ENCODE data around the gene TKFC. TPM values are rescaled to one million over a fixed set of nuclear protein-coding genes. Genes with fewer than 3 reads are reported as not detected.
A peak's percentile ranks its signal among the peaks of the same experiment; 100 is the strongest.

The TKFC gene
- total RNA-seq, 6 experiments from 2014 or later, result 36.6 to 216 (median 124) TPM

- no peaks in the 10 kb centered on the region for H3K27me3 ChIP-seq
- WGBS (ENCODE audit: insufficient coverage, low coverage, low lambda C conversion rate, missing lambda C conversion rate), result 80% methylated on average over 1 of the region's 2 CpGs
- H3K4me3 ChIP-seq, result no peak overlapping the region
- peaks cover 0 to 19% (median 0%) of the 10 kb centered on the region in 4 donors for H3K4me1 ChIP-seq
- no peak for DNase-seq
- no peak for TF ChIP-seq CTCF (IDR thresholded peaks at IDR 0.05)
- intact Hi-C loops (cut with DNase I), result no loop called here
- ATAC-seq, result no peak
- H3K9me3 ChIP-seq, result no peaks in the 10 kb centered on the region
- H3K36me3 ChIP-seq, result no peaks in the 10 kb centered on the region
- H3K27ac ChIP-seq, result no peak overlapping the region
These were observed 40.7 kb upstream of the TKFC start for GRCh38 chr11:61292356-61292755.

GRCh38 chr11:61293867-61294716, 38.9 kb upstream of the TKFC start:
- no CpG with 5 or more reads among the region's 60 CpGs for WGBS (ENCODE audit: insufficient coverage, low coverage, low lambda C conversion rate, missing lambda C conversion rate)
- Histone ChIP-seq H3K27ac (peak overlapping the region in 2 of 3 donors; percentile 21 to 81), H3K9me3 (no peaks in the 10 kb centered on the region), H3K27me3 (no peaks in the 10 kb centered on the region), H3K4me3 (peak overlapping the region; percentile 65 to 68 (median 66)), H3K36me3 (no peaks in the 10 kb centered on the region), H3K4me1 (peaks cover 0 to 36% (median 0%) of the 10 kb centered on the region in 4 donors)
- intact Hi-C loops (cut with DNase I), result no loop called here
- TF ChIP-seq POLR2A (IDR thresholded peaks at IDR 0.05) (no peak), CTCF (IDR thresholded peaks at IDR 0.05) (no peak)
- ATAC-seq, result peak; percentile 48 to 71 (median 68)
- peak in 2 of 3 donors; percentile 63 to 65 for DNase-seq

GRCh38 chr11:61294717-61295595, 38.1 kb upstream of the TKFC start, which contains the start of gene VWCE:
Gene VWCE, minus strand, starts transcription at chr11:61295316. Its CDS starts 279 bp downstream, at chr11:61295037.
- H3K9me3 ChIP-seq, result no peaks in the 10 kb centered on the region
- DNase-seq, result peak; percentile 72 to 76 (median 73)
- H3K4me3 ChIP-seq, result peak within 1 kb of the TSS; percentile 65 to 68 (median 66)
- 1% methylated on average over 23 of the region's 97 CpGs for WGBS (ENCODE audit: insufficient coverage, low coverage, low lambda C conversion rate, missing lambda C conversion rate)
- H3K27ac ChIP-seq, result peak within 1 kb of the TSS; percentile 21 to 81 (median 57)
- H3K36me3 ChIP-seq, result peaks cover 0 to 5% (median under 1%) of the 10 kb centered on the region in 4 donors
- no peaks in the 10 kb centered on the region for H3K27me3 ChIP-seq
- peak; percentile 61 to 86 (median 76) for ATAC-seq
- TF ChIP-seq CTCF (IDR thresholded peaks at IDR 0.05) (peak in 3 of 4 donors; percentile 19 to 50 (median 28)), POLR2A (IDR thresholded peaks at IDR 0.05) (peak; percentile 33)
- H3K4me1 ChIP-seq, result peaks cover 0 to 37% (median 0%) of the 10 kb centered on the region in 4 donors
- intact Hi-C loops (cut with DNase I), result no loop called here

- Histone ChIP-seq H3K9me3 (no peaks in the 10 kb centered on the region), H3K27ac (peak overlapping the region in 1 of 3 donors; percentile 81), H3K27me3 (no peaks in the 10 kb centered on the region), H3K36me3 (peaks cover 4 to 12% (median 7%) of the 10 kb centered on the region in 4 donors), H3K4me3 (peak overlapping the region; percentile 65 to 68 (median 66)), H3K4me1 (peaks cover 0 to 37% (median 0%) of the 10 kb centered on the region in 4 donors)
- TF ChIP-seq POLR2A (IDR thresholded peaks at IDR 0.05) (no peak), CTCF (IDR thresholded peaks at IDR 0.05) (no peak)
- DNase-seq (peak in 2 of 3 donors; percentile 48 to 56), ATAC-seq (peak in 2 of 4 donors; percentile 2 to 14)
- intact Hi-C loops (cut with DNase I), result no loop called here
- WGBS (ENCODE audit: insufficient coverage, low coverage, low lambda C conversion rate, missing lambda C conversion rate), result 94% methylated on average over 2 of the region's 12 CpGs
These were observed 37.5 kb upstream of the TKFC start for GRCh38 chr11:61295596-61295926.

Data from right lobe of liver (tissue), 6 donors.